Measurements from ENCODE around the gene SYNC.

DNA sequence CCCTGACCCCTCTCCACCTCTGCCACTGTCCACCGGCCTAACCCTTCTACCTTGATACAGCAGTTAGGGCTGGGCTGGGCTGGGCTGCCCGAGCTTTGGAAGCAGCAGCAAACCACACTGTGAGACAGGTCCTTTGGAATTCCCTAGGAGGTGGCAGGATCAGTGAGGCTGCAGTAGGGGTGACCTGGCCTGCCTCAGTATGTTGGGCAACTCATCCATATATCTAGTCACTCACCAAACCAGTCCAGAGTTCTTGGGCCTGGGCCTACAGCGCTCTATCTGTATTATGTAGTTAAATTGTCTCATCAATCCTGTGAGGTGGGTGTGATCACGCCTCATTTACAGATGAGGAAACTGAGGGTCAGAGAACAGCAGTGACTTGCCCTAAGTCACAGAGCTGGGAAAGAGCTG is 13.3 kb upstream of the SYNC start:
- no peak for TF ChIP-seq POLR2AphosphoS5 (IDR thresholded peaks at IDR 0.05)
- TF ChIP-seq, protein P1, sequence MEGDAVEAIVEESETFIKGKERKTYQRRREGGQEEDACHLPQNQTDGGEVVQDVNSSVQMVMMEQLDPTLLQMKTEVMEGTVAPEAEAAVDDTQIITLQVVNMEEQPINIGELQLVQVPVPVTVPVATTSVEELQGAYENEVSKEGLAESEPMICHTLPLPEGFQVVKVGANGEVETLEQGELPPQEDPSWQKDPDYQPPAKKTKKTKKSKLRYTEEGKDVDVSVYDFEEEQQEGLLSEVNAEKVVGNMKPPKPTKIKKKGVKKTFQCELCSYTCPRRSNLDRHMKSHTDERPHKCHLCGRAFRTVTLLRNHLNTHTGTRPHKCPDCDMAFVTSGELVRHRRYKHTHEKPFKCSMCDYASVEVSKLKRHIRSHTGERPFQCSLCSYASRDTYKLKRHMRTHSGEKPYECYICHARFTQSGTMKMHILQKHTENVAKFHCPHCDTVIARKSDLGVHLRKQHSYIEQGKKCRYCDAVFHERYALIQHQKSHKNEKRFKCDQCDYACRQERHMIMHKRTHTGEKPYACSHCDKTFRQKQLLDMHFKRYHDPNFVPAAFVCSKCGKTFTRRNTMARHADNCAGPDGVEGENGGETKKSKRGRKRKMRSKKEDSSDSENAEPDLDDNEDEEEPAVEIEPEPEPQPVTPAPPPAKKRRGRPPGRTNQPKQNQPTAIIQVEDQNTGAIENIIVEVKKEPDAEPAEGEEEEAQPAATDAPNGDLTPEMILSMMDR (IDR thresholded peaks at IDR 0.05), result no peak

All from esophagus muscularis mucosa (tissue), 3 donors.